Measurements from ENCODE around the gene SPRTN. TPM values are rescaled to one million over a fixed set of nuclear protein-coding genes. Genes with fewer than 3 reads are reported as not detected.

Gene SPRTN
- total RNA-seq, 4 donors from 2014 or later: 18.6 to 27.5 (median 22.7) TPM

DNA sequence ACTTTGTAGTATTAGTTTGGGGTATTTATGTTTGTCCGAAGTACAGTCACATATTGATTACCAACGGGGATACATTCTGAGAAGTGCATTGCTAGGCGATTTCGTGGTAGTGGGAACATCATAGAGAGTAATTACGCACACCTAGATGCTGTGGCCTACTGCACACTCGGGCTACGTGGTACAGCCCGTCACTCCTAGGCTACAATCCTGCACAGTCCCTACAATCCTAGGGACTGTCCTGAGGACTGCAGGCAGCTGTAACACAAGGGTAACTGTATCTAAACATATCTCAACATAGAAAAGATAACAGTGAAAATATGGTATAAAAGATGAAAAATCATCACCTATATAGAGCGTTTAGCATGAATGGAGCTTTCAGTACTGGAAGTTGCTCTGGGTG is 19.0 kb upstream of the SPRTN start:
- H3K9me3 ChIP-seq: no peaks in the 10 kb centered on the region
- no peaks in the 10 kb centered on the region for H3K36me3 ChIP-seq
- no peak overlapping the region for H3K4me3 ChIP-seq
- no peaks in the 10 kb centered on the region for H3K4me1 ChIP-seq
- TF ChIP-seq POLR2A (IDR thresholded peaks at IDR 0.05): no peak
- TF ChIP-seq, protein P1, sequence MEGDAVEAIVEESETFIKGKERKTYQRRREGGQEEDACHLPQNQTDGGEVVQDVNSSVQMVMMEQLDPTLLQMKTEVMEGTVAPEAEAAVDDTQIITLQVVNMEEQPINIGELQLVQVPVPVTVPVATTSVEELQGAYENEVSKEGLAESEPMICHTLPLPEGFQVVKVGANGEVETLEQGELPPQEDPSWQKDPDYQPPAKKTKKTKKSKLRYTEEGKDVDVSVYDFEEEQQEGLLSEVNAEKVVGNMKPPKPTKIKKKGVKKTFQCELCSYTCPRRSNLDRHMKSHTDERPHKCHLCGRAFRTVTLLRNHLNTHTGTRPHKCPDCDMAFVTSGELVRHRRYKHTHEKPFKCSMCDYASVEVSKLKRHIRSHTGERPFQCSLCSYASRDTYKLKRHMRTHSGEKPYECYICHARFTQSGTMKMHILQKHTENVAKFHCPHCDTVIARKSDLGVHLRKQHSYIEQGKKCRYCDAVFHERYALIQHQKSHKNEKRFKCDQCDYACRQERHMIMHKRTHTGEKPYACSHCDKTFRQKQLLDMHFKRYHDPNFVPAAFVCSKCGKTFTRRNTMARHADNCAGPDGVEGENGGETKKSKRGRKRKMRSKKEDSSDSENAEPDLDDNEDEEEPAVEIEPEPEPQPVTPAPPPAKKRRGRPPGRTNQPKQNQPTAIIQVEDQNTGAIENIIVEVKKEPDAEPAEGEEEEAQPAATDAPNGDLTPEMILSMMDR (IDR thresholded peaks at IDR 0.05): no peak
- no peaks in the 10 kb centered on the region for H3K27me3 ChIP-seq
- DNase-seq: no peak
- no peak overlapping the region for H3K27ac ChIP-seq

DNA sequence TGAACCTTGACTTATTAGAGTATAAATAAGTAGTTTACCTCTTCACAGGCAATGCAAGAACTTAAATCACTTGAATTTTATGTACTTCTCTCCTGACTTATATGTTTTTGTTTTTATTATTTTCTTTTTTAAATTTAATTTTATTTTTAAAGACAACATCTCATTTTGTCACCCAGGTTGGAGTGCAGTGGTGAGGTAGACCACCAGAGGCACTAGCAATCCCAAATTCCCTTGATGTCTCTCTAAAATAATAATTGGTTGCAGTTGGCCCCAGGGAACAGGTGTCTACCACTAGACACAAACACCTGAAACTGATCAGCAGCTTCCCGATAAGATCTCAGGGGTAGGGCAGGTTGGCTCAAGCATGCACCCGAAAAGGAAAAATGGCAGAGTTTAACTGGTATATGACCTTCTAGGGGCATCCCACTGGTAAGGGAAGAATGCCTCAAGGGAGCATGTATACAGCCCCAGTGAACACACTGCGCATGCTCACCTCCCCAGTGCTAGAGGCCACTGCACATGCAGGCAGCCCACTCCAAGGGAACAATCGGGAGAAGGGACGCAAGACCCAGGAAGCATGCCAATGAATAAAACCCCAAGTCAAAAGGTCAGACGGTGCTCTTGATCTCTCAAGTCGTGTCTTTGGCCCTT is 15.1 kb upstream of the SPRTN start:
- Histone ChIP-seq H3K4me1 (no peaks in the 10 kb centered on the region), H3K27me3 (no peaks in the 10 kb centered on the region), H3K9me3 (no peaks in the 10 kb centered on the region), H3K4me3 (no peak overlapping the region), H3K27ac (no peak overlapping the region), H3K36me3 (no peaks in the 10 kb centered on the region)
- no peak for DNase-seq
- TF ChIP-seq, protein P1 (IDR thresholded peaks at IDR 0.05): no peak
- TF ChIP-seq POLR2A (IDR thresholded peaks at IDR 0.05): no peak

DNA sequence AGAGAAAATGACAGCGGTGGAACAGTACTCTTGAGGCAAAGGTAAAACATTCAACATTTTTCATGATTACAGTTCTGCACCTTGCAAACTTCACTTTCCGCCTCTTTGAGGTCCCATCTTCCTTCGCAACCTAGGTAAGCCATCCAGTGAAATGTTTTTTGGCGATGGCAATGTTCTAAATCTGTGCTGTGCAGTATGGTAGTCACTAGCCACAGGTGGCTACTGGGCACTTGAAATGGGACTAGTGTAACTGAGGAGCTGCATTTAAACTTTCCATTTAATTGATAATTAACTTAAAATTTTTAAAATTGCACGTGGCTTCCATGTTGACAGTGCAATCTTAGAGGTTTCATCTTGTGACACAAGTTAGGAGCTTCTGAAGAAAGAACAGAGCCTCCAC is 13.4 kb upstream of the SPRTN start:
- H3K36me3 ChIP-seq: no peaks in the 10 kb centered on the region
- H3K4me3 ChIP-seq: no peak overlapping the region
- no peak overlapping the region for H3K27ac ChIP-seq
- H3K27me3 ChIP-seq: no peaks in the 10 kb centered on the region
- H3K9me3 ChIP-seq: no peaks in the 10 kb centered on the region
- DNase-seq: no peak
- H3K4me1 ChIP-seq: no peaks in the 10 kb centered on the region
- no peak for TF ChIP-seq POLR2A (IDR thresholded peaks at IDR 0.05)
- TF ChIP-seq, protein P1 (IDR thresholded peaks at IDR 0.05): no peak

DNA sequence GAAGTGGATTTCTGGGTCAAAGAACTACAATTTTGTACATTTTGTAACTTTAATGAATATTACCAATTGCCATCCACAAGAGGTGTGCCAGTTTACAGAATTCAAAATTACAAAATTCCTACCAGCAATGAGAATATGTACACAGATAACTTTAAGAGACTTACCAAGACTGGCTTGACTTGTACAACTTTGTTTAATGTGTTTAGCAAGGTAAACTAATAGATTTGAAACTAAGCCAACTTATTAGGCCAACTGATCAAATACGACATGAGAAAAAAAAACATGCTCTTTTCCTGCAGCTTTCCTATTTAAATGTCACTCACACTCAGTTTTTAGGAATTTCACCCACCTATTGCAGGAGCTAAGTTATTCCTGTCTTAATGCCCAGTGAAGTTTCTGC is 11.8 kb upstream of the SPRTN start:
- DNase-seq: no peak
- H3K27me3 ChIP-seq: no peaks in the 10 kb centered on the region
- TF ChIP-seq POLR2A (IDR thresholded peaks at IDR 0.05): no peak
- TF ChIP-seq, protein P1 (IDR thresholded peaks at IDR 0.05): no peak
- no peaks in the 10 kb centered on the region for H3K36me3 ChIP-seq
- no peak overlapping the region for H3K4me3 ChIP-seq
- no peaks in the 10 kb centered on the region for H3K4me1 ChIP-seq
- H3K9me3 ChIP-seq: no peaks in the 10 kb centered on the region
- no peak overlapping the region for H3K27ac ChIP-seq

DNA sequence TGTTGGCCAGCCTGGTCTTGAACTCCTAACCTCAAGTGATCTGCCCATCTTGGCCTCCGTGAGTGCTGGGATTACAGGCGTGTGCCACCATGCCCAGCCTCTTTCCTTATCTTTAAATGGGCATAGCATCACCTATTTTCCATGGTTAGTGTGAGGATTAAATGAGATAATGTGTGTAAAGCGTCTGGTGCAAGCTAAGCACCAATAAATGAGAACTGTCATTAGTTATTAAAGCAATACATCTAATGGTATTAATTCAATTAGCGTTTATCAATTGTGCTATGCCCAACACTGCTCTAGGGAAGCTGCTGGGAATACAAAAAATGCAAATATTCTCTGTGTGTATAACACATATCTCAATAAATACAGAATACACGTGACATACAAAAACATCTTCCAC is 10.5 kb upstream of the SPRTN start:
- H3K27me3 ChIP-seq: no peaks in the 10 kb centered on the region
- no peak for TF ChIP-seq POLR2A (IDR thresholded peaks at IDR 0.05)
- TF ChIP-seq, protein P1 (IDR thresholded peaks at IDR 0.05): no peak
- H3K27ac ChIP-seq: no peak overlapping the region
- H3K36me3 ChIP-seq: no peaks in the 10 kb centered on the region
- H3K4me3 ChIP-seq: no peak overlapping the region
- no peaks in the 10 kb centered on the region for H3K4me1 ChIP-seq
- DNase-seq: no peak
- no peaks in the 10 kb centered on the region for H3K9me3 ChIP-seq

DNA sequence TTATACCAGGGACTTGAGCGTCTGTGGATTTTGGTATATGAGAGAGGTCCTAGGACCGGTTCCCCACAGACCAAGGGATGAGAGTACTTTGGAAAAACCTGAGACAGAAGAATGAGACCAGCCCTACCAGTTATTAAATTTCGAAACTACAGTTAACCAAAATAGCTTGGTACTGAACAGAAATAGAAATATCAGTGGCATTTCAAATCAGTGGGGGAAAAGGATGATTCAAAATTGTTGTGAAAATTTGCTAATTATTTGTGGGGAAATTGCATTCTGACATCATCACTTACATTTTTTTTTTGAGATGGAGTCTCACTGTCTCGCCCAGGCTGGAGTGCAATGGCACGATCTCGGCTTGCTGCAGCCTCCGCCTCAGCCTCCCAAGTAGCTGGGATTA is 8.6 kb upstream of the SPRTN start:
- no peak for DNase-seq
- H3K36me3 ChIP-seq: no peaks in the 10 kb centered on the region
- no peaks in the 10 kb centered on the region for H3K27me3 ChIP-seq
- no peaks in the 10 kb centered on the region for H3K9me3 ChIP-seq
- no peak overlapping the region for H3K4me3 ChIP-seq
- no peak overlapping the region for H3K27ac ChIP-seq
- H3K4me1 ChIP-seq: peaks cover 0 to 16% (median under 1%) of the 10 kb centered on the region in 4 donors
- TF ChIP-seq, protein P1 (IDR thresholded peaks at IDR 0.05): no peak
- TF ChIP-seq POLR2A (IDR thresholded peaks at IDR 0.05): no peak
